H1 (cell line): Measurements from ENCODE around the gene LY86. TPM values are rescaled to one million over a fixed set of nuclear protein-coding genes. Genes with fewer than 3 reads are reported as not detected.

ENCODE experiments used
- EZH2 ChIP-seq: fragments of 200-600 bp; sonication (generic); IDR thresholded peaks from 2 replicates; pipeline ENCODE4 v1.7.1; 2012; ENCODE audit warnings: low read depth, mild to moderate bottlenecking, moderate library complexity, low read length, inconsistent platforms; ENCODE audit not compliant: severe bottlenecking
- GABPA ChIP-seq: IDR thresholded peaks from 2 replicates; pipeline ENCODE4 v1.6.1; 2011; ENCODE audit warnings: mild to moderate bottlenecking, low read length, moderate library complexity, borderline replicate concordance; ENCODE audit not compliant: insufficient read depth
- NRF1 ChIP-seq: IDR thresholded peaks from 2 replicates; pipeline ENCODE4 v1.6.1; 2011; ENCODE audit warnings: mild to moderate bottlenecking, low read depth, low read length, improper control_type of control experiment
- RFX5 ChIP-seq: IDR thresholded peaks from 2 replicates; pipeline ENCODE4 v1.6.1; 2011; ENCODE audit warnings: low read depth, low read length, improper control_type of control experiment, borderline replicate concordance
- TAF1 ChIP-seq: IDR thresholded peaks from 2 replicates; pipeline ENCODE4 v1.6.1; 2011; ENCODE audit warnings: mild to moderate bottlenecking, low read depth, low read length
- TEAD4 ChIP-seq: IDR thresholded peaks from 2 replicates; pipeline ENCODE4 v1.6.1; 2012; ENCODE audit warnings: low read depth, low read length, inconsistent platforms, mixed read lengths
- polyA plus RNA-seq, 7 experiments: library from polyadenylated mRNA; depleted of rRNA in 3 of 7; stranded (reverse) in 5 of 7; unstranded in 2 of 7; fragments of >200 nt in 5 of 7; fragments of 200-250 nt in 2 of 7; gene quantifications; 1 replicate in 5 of 7; 2 replicates in 1 of 7; 4 replicates in 1 of 7; pipeline versions ENCODE4 v1.2.1 to v1.2.3, GENCODE V29; 2011 to 2013; ENCODE audit warnings: missing spikeins in 2 of 7, mixed read lengths in 2 of 7
- total RNA-seq: library from RNA; stranded (reverse); fragmentation: NEBNext Ultra II Directional; extraction: Animal tissue kit (Norgen Biotek cat#: 25700); gene quantifications from 2 replicates; pipeline ENCODE4 v1.2.1, GENCODE V29; 2021
- TF ChIP-seq, protein P1 (sequence below): IDR thresholded peaks from 2 replicates; pipeline ENCODE4 v1.6.1; 2011; ENCODE audit warnings: low read length, improper control_type of control experiment
- TF ChIP-seq, protein P2 (sequence below), 3 experiments: IDR thresholded peaks; 1 replicate in 2 of 3; 2 replicates in 1 of 3; pipeline versions ENCODE4 v1.5.1 to v1.6.1; 2011; ENCODE audit warnings: low read length in 3 of 3, mild to moderate bottlenecking in 3 of 3, inconsistent platforms in 2 of 3, low read depth in 1 of 3, moderate library complexity in 1 of 3; ENCODE audit not compliant: insufficient read depth in 1 of 3; ENCODE audit errors: control extremely low read depth in 1 of 3

Gene LY86
- total and polyA plus RNA-seq, 2 of the 8 experiments (the other 6 are each of a cell fraction or from before 2014, with no cell fraction given), result not detected

DNA sequence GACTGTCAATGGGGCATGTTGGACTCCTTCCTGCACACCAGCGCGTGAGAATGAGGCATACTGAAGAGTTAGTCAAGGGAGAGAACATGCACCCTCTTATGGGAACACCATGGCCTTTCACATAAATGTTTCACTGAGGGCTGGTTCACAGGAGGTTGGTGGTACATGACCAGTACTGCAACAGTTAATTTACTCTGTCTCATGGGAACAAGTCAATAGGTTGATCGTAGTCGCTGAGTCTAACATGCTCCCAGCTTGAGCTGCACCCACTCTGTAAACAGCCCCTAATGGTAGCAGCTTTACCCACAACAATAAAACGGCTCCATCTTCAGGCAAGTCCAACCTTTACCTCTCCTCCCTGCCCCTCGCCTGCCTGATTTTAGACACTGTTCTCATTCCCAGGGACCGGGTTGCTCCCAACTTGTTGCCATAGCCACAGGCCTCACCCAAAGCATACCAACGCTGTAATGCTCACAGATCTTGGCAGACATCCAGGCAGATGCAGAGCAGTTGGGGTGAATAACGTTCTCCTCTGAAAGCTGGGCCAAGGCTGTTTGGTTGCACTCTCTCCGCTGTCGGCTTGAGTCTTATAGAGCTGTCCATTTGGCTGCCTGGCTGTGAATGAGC, 111.3 kb downstream of the LY86 start (continued):
- TF ChIP-seq EZH2 (no peak), TAF1 (no peak), TEAD4 (no peak), NRF1 (no peak), RFX5 (no peak), GABPA (no peak)
- TF ChIP-seq, protein P1, sequence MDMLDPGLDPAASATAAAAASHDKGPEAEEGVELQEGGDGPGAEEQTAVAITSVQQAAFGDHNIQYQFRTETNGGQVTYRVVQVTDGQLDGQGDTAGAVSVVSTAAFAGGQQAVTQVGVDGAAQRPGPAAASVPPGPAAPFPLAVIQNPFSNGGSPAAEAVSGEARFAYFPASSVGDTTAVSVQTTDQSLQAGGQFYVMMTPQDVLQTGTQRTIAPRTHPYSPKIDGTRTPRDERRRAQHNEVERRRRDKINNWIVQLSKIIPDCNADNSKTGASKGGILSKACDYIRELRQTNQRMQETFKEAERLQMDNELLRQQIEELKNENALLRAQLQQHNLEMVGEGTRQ, result no peak
- TF ChIP-seq, protein P2, sequence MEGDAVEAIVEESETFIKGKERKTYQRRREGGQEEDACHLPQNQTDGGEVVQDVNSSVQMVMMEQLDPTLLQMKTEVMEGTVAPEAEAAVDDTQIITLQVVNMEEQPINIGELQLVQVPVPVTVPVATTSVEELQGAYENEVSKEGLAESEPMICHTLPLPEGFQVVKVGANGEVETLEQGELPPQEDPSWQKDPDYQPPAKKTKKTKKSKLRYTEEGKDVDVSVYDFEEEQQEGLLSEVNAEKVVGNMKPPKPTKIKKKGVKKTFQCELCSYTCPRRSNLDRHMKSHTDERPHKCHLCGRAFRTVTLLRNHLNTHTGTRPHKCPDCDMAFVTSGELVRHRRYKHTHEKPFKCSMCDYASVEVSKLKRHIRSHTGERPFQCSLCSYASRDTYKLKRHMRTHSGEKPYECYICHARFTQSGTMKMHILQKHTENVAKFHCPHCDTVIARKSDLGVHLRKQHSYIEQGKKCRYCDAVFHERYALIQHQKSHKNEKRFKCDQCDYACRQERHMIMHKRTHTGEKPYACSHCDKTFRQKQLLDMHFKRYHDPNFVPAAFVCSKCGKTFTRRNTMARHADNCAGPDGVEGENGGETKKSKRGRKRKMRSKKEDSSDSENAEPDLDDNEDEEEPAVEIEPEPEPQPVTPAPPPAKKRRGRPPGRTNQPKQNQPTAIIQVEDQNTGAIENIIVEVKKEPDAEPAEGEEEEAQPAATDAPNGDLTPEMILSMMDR (IDR thresholded peaks at IDR 0.05; ENCODE audit: control extremely low read depth in 1 of 3, insufficient read depth in 1 of 3, low read depth in 1 of 3, low read length in 3 of 3), result peak in 2 of 3 experiments; percentile 21 to 34; a peak in 3 of 4 replicates
- TF ChIP-seq, all 59 proteins: peak for 3
